K562 (cell line): ENCODE measurements around the gene MAL. TPM values are rescaled to one million over a fixed set of nuclear protein-coding genes. Genes with fewer than 3 reads are reported as not detected.

Source experiments
- ATAC-seq: fragments of 200-7000 bp; cut with Tn5 transposase; 3 replicates; pipeline ENCODE4 v1.9.1; 2020; ENCODE audit warnings: moderate library complexity
- BruUV-seq: library from RNA; stranded (reverse); fragments of 400-500 nt; replicated peaks from 2 replicates; lab custom pipeline; 2021; lab: Mats Ljungman, UMichigan
- CTCF ChIA-PET: fragments of 300-600 bp; formaldehyde crosslinking; extraction: SDS; loops from one replicate; lab custom pipeline; 2021; ENCODE audit warnings: low intra/inter-chr PET ratio; lab: Yijun Ruan, JAX
- POLR2A ChIA-PET: fragments of 300-600, 350-650 bp; sonication (Branson Sonifier 250); formaldehyde crosslinking; extraction: SDS; loops from one replicate; lab custom pipeline; 2021; ENCODE audit warnings: antibody characterized with exemption, inconsistent platforms; lab: Yijun Ruan, JAX
- DNase-seq, 4 experiments: peaks; one replicate each; pipeline versions ENCODE4 v3.0.0 to v3.0.0-alpha.2; 2011 to 2018; ENCODE audit warnings: low spot score in 3 of 4, mixed read lengths in 3 of 4; ENCODE audit errors: extremely low read depth in 1 of 4
- FAIRE-seq: peaks from 2 replicates; lab custom pipeline; 2011; peaks lifted over from hg19 to GRCh38; lab: Jason Lieb, UNC
- H2AFZ ChIP-seq: 2 replicates; pipeline ENCODE4 v1.6.0; 2011; ENCODE audit warnings: low read depth, low read length, control low read depth, inconsistent platforms
- H3K27ac ChIP-seq: fragments of 200-600 bp; 3 replicates; pipeline ENCODE4 v1.8.0; 2011; ENCODE audit warnings: low read depth, mild to moderate bottlenecking, control low read depth, inconsistent platforms, low read length, moderate library complexity, mixed read lengths; ENCODE audit errors: extremely low read depth
- H3K27me3 ChIP-seq, 2 experiments: fragments of 300-600 bp in 1 of 2; 2 replicates in 1 of 2; 3 replicates in 1 of 2; pipeline versions ENCODE4 v1.6.0 to v1.8.0; 2011; ENCODE audit warnings: inconsistent platforms in 2 of 2, low read length in 2 of 2, mild to moderate bottlenecking in 1 of 2, mixed read lengths in 1 of 2, moderate library complexity in 1 of 2; ENCODE audit not compliant: control insufficient read depth in 2 of 2, insufficient read depth in 2 of 2
- H3K36me3 ChIP-seq: fragments of 300-600 bp; 3 replicates; pipeline ENCODE4 v1.8.0; 2011; ENCODE audit warnings: mild to moderate bottlenecking, low read length, inconsistent platforms; ENCODE audit not compliant: control insufficient read depth, insufficient read depth
- H3K4me1 ChIP-seq, 2 experiments: fragments of 200-600 bp in 1 of 2; replicated peaks in 1 of 2; 2 replicates in 1 of 2; 3 replicates in 1 of 2; pipeline versions ENCODE4 v1.5.1 to v1.8.0; 2011; ENCODE audit warnings: inconsistent platforms in 2 of 2, low read length in 2 of 2, mild to moderate bottlenecking in 1 of 2, mixed read lengths in 1 of 2, moderate library complexity in 1 of 2; ENCODE audit not compliant: control insufficient read depth in 2 of 2, insufficient read depth in 2 of 2
- H3K4me2 ChIP-seq: 2 replicates; pipeline ENCODE4 v1.6.1; 2011; ENCODE audit warnings: low read length, control low read depth, inconsistent platforms, mixed read lengths; ENCODE audit not compliant: insufficient read depth
- H3K4me3 ChIP-seq: fragments of 200-600 bp; sonication (generic), shearing (Covaris generic); 2 replicates; pipeline ENCODE4 v1.5.1; 2016; ENCODE audit warnings: control low read depth, inconsistent platforms
- H3K79me2 ChIP-seq: fragments of 200-600 bp; 3 replicates; pipeline ENCODE4 v1.8.0; 2011; ENCODE audit warnings: low read length, inconsistent platforms; ENCODE audit not compliant: control insufficient read depth, insufficient read depth
- H3K9ac ChIP-seq, 2 experiments: 2 replicates each; pipeline versions ENCODE4 v1.6.0 to v1.6.1; 2011; ENCODE audit warnings: low read depth in 2 of 2, low read length in 2 of 2, control low read depth in 1 of 2, inconsistent platforms in 1 of 2, mild to moderate bottlenecking in 1 of 2, mixed read lengths in 1 of 2; ENCODE audit not compliant: insufficient read depth in 1 of 2
- H3K9me1 ChIP-seq: one replicate; pipeline ENCODE4 v1.6.0; 2011; ENCODE audit warnings: inconsistent platforms, mild to moderate bottlenecking, low read length, moderate library complexity; ENCODE audit not compliant: control insufficient read depth, insufficient read depth
- H3K9me3 ChIP-seq: replicated peaks from 2 replicates; pipeline ENCODE4 v1.5.1; 2011; ENCODE audit warnings: low read depth, low read length, inconsistent platforms; ENCODE audit not compliant: control insufficient read depth, insufficient read depth
- H4K20me1 ChIP-seq: replicated peaks from 2 replicates; pipeline ENCODE4 v1.6.1; 2011; ENCODE audit warnings: low read length, inconsistent platforms, mixed read lengths; ENCODE audit not compliant: control insufficient read depth, insufficient read depth
- CBX5 ChIP-seq: IDR thresholded peaks from 2 replicates; pipeline ENCODE4 v1.6.1; 2014; ENCODE audit warnings: low read depth, borderline replicate concordance
- CSDE1 ChIP-seq, 2 experiments: fragments of 450-650 bp; IDR thresholded peaks; 2 replicates each; pipeline ENCODE4 v1.6.1; 2016; ENCODE audit warnings: mild to moderate bottlenecking in 1 of 2
- HOXB6 ChIP-seq: fragments of 250-450 bp; sonication (Bioruptor Pico); IDR thresholded peaks from 2 replicates; pipeline ENCODE4 v1.5.1; 2022; ENCODE audit warnings: mild to moderate bottlenecking, borderline replicate concordance
- JUN ChIP-seq, 2 experiments: sonication (generic) in 1 of 2; formaldehyde crosslinking in 1 of 2; IDR thresholded peaks; 2 replicates each; pipeline versions ENCODE4 v1.6.1 to v1.8.0; 2012 to 2022; ENCODE audit warnings: borderline replicate concordance in 2 of 2, mild to moderate bottlenecking in 2 of 2, improper control_type of control experiment in 1 of 2, low read depth in 1 of 2, low read length in 1 of 2, missing genetic modification reagents in 1 of 2
- MYNN ChIP-seq, 2 experiments: sonication (generic); formaldehyde crosslinking in 1 of 2; IDR thresholded peaks; 2 replicates each; pipeline versions ENCODE4 v1.5.0 to v1.6.1; 2016 to 2020; ENCODE audit warnings: antibody characterized with exemption in 1 of 2, missing genetic modification reagents in 1 of 2
- NCOA4 ChIP-seq: fragments of 450-650 bp; IDR thresholded peaks from 2 replicates; pipeline ENCODE4 v1.6.1; 2018; ENCODE audit warnings: mild to moderate bottlenecking; ENCODE audit not compliant: partially characterized antibody
- PHB2 ChIP-seq: fragments of 450-650 bp; IDR thresholded peaks from 2 replicates; pipeline ENCODE4 v1.6.1; 2017; ENCODE audit warnings: low read depth
- PHF8 ChIP-seq: fragments of 200-600 bp; sonication (generic); IDR thresholded peaks from 2 replicates; pipeline ENCODE4 v1.6.1; 2012; ENCODE audit warnings: mixed run types, mild to moderate bottlenecking, inconsistent platforms, low read length, moderate library complexity, borderline replicate concordance
- PURB ChIP-seq: sonication (generic); formaldehyde crosslinking; IDR thresholded peaks from 2 replicates; pipeline ENCODE4 v1.9.0; 2021; ENCODE audit warnings: low read depth, mild to moderate bottlenecking, missing genetic modification reagents
- ZNF57 ChIP-seq: fragments of 450-650 bp; formaldehyde crosslinking; IDR thresholded peaks from 2 replicates; pipeline ENCODE4 v1.4.0; 2020; ENCODE audit warnings: mild to moderate bottlenecking, moderate library complexity
- WGBS: fragments of 100-300 bp; shearing (Covaris generic); methylation state at CpG from one replicate; pipeline ENCODE4 v1.1.6; 2016; ENCODE audit warnings: low coverage, mixed read lengths; ENCODE audit not compliant: insufficient coverage; ENCODE audit errors: missing lambda C conversion rate; 5-methylcytosine and 5-hydroxymethylcytosine counted together
- in situ Hi-C: fragments of 300-500 bp; cut with MboI; formaldehyde crosslinking; loops from 4 replicates; pipeline ENCODE4 v1.15.0; 2018; ENCODE audit warnings: inconsistent platforms, mixed read lengths
- intact Hi-C: fragments of 100-400 bp; cut with micrococcal nuclease; formaldehyde crosslinking; loops from 2 replicates; pipeline ENCODE4 v1.14.2; 2022
- polyA plus RNA-seq, 8 experiments: library from polyadenylated mRNA; depleted of rRNA in 4 of 8; stranded (reverse) in 5 of 8; unstranded in 3 of 8; fragments of >200 nt; fragmentation: Nextera tagmentation in 2 of 8; fragmentation: Illumina TruSeq in 1 of 8; extraction: Ambion mirVana in 2 of 8; extraction: Trizol in 1 of 8; gene quantifications; 2 replicates each; pipeline versions ENCODE4 v1.2.1 to v1.2.3, GENCODE V29; 2011 to 2014; ENCODE audit warnings: inconsistent platforms in 1 of 8, missing spikeins in 1 of 8
- total RNA-seq, 7 experiments: library from RNA; depleted of rRNA in 6 of 7; stranded (reverse); fragments of >200 nt in 6 of 7; fragmentation: Illumina TruSeq in 2 of 7; extraction: Trizol in 2 of 7; gene quantifications; 2 replicates each; pipeline versions ENCODE4 v1.2.1 to v1.2.3, GENCODE V29; 2011 to 2021; ENCODE audit warnings: low replicate concordance in 1 of 7
- TF ChIP-seq, protein P1 (sequence below): fragments of 450-650 bp; IDR thresholded peaks from 2 replicates; pipeline ENCODE4 v1.6.1; 2016
- TF ChIP-seq, protein P2 (sequence below): fragments of 450-650 bp; IDR thresholded peaks from 2 replicates; pipeline ENCODE4 v1.6.1; 2018; ENCODE audit not compliant: partially characterized antibody

The MAL gene
- total and polyA plus RNA-seq, 9 of the 15 experiments (the other 6 are each of a cell fraction or from before 2014, with no cell fraction given): not detected

- Histone ChIP-seq H4K20me1 (no peaks in the 10 kb centered on the region), H3K9me3 (no peaks in the 10 kb centered on the region), H2AFZ (no peak overlapping the region), H3K9ac (no peak overlapping the region), H3K79me2 (no peaks in the 10 kb centered on the region), H3K4me1 (no peaks in the 10 kb centered on the region), H3K27ac (no peak overlapping the region), H3K4me3 (no peak overlapping the region), H3K4me2 (no peak overlapping the region), H3K27me3 (peaks cover 5 to 26% of the 10 kb centered on the region in 2 experiments), H3K36me3 (no peaks in the 10 kb centered on the region), H3K9me1 (no peaks in the 10 kb centered on the region)
- BruUV-seq: no TSS peak
- ChIA-PET CTCF (no interaction called here), POLR2A (interaction anchor here (1.9 kb wide), 1 partner anchor 21 kb away, joined by 5 read pairs; no protein-coding TSS in a partner anchor)
- WGBS: 0% methylated on average over 4 of the region's 4 CpGs
- in situ Hi-C loops (no loop called here), intact Hi-C loops (no loop called here)
- FAIRE-seq (no peak), ATAC-seq (no peak), DNase-seq (no peak)
- TF ChIP-seq HOXB6 (CRISPR knock-in tag) (no peak), PURB (CRISPR knock-in tag) (no peak), JUN (IDR thresholded peaks at IDR 0.05; ENCODE audit: borderline replicate concordance, low read depth, low read length) (no peak), JUN (CRISPR knock-in tag; IDR thresholded peaks at IDR 0.05; ENCODE audit: borderline replicate concordance) (no peak)
Measured at GRCh38 chr2:94977826-94978225, 47.7 kb upstream of the MAL start.

GRCh38 chr2:94978917-94979316 is 46.6 kb upstream of the MAL start:
- DNase-seq: no peak
- CTCF ChIA-PET: no interaction called here
- TF ChIP-seq ZNF57 (CRISPR knock-in tag): no peak
- TF ChIP-seq PHB2: no peak
- no peak for TF ChIP-seq MYNN (IDR thresholded peaks at IDR 0.05)
- no peak for TF ChIP-seq MYNN (CRISPR knock-in tag; IDR thresholded peaks at IDR 0.05)
- TF ChIP-seq CSDE1 (IDR thresholded peaks at IDR 0.05): no peak
- TF ChIP-seq, protein P1, sequence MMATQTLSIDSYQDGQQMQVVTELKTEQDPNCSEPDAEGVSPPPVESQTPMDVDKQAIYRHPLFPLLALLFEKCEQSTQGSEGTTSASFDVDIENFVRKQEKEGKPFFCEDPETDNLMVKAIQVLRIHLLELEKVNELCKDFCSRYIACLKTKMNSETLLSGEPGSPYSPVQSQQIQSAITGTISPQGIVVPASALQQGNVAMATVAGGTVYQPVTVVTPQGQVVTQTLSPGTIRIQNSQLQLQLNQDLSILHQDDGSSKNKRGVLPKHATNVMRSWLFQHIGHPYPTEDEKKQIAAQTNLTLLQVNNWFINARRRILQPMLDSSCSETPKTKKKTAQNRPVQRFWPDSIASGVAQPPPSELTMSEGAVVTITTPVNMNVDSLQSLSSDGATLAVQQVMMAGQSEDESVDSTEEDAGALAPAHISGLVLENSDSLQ: no peak
- TF ChIP-seq, protein P2, sequence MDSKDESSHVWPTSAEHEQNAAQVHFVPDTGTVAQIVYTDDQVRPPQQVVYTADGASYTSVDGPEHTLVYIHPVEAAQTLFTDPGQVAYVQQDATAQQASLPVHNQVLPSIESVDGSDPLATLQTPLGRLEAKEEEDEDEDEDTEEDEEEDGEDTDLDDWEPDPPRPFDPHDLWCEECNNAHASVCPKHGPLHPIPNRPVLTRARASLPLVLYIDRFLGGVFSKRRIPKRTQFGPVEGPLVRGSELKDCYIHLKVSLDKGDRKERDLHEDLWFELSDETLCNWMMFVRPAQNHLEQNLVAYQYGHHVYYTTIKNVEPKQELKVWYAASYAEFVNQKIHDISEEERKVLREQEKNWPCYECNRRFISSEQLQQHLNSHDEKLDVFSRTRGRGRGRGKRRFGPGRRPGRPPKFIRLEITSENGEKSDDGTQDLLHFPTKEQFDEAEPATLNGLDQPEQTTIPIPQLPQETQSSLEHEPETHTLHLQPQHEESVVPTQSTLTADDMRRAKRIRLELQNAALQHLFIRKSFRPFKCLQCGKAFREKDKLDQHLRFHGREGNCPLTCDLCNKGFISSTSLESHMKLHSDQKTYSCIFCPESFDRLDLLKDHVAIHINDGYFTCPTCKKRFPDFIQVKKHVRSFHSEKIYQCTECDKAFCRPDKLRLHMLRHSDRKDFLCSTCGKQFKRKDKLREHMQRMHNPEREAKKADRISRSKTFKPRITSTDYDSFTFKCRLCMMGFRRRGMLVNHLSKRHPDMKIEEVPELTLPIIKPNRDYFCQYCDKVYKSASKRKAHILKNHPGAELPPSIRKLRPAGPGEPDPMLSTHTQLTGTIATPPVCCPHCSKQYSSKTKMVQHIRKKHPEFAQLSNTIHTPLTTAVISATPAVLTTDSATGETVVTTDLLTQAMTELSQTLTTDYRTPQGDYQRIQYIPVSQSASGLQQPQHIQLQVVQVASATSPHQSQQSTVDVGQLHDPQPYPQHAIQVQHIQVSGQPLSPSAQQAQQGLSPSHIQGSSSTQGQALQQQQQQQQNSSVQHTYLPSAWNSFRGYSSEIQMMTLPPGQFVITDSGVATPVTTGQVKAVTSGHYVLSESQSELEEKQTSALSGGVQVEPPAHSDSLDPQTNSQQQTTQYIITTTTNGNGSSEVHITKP: no peak
- no peak for TF ChIP-seq CBX5
- no peak for TF ChIP-seq NCOA4
- TF ChIP-seq PHF8: no peak

More at GRCh38 chr2:94978917-94979316, 46.6 kb upstream of the MAL start:
- Histone ChIP-seq H3K4me2 (no peak overlapping the region), H2AFZ (no peak overlapping the region), H3K27me3 (peaks cover 5 to 26% of the 10 kb centered on the region in 2 experiments), H3K9me1 (no peaks in the 10 kb centered on the region), H3K4me3 (no peak overlapping the region), H3K9me3 (no peaks in the 10 kb centered on the region), H3K27ac (no peak overlapping the region), H3K36me3 (no peaks in the 10 kb centered on the region), H3K79me2 (no peaks in the 10 kb centered on the region), H4K20me1 (no peaks in the 10 kb centered on the region), H3K9ac (no peak overlapping the region), H3K4me1 (no peaks in the 10 kb centered on the region)
- intact Hi-C loops (no loop called here), in situ Hi-C loops (no loop called here)
- POLR2A ChIA-PET: no interaction called here
- FAIRE-seq (no peak), ATAC-seq (no peak)
- 0% methylated on average over 3 of the region's 3 CpGs for WGBS
- BruUV-seq: no TSS peak
